ENCODE results near the gene ARFIP2. TPM values are rescaled to one million over a fixed set of nuclear protein-coding genes. Genes with fewer than 3 reads are reported as not detected.

Gene ARFIP2
- total RNA-seq, 4 donors from 2014 or later: 43.9 to 51.2 (median 48.6) TPM

DNA sequence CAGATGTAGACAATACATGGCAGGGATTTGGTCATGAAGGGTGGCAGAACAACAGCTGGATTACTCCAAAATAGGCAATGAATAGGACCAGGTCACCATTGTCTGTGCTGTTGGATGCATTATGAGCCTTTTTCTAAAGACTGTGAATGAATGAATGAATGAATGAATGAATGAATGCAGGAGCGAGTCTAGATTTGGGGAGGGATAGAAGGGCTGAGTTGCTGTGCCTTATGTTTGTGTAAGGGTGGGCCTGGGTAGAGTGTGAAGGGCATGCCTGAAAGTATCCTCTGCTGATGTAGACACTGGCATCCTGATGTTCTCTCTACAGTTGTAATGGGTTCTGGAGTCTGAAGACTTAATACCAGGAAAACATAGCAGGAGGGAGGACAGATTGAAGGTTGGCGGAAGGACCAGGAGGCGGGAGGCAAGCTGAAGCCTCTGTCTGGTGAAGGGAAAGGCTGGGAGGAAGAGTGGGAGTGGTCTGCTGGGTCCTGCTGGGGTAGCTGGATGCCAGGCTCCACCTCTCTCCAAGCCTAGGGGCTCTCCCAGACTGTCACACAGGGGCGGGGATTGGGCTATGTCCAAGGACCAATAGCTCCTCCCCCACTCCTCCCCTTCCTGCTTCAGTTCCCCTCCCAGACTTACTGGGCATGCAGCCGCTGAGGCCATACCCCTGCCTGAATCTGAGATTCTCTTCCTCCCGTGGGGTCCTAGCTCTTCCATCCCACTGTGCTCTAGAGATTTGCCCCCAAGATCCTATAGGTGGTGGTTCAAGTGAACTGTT lies 12.2 kb downstream of the ARFIP2 start:
- TF ChIP-seq POLR2AphosphoS5 (IDR thresholded peaks at IDR 0.05): peak; percentile 59 to 67
- TF ChIP-seq POLR2A (IDR thresholded peaks at IDR 0.05; ENCODE audit: low read depth): no peak
- intact Hi-C loops (cut with DNase I): no loop called here
- Histone ChIP-seq H3K9me3 (no peaks in the 10 kb centered on the region), H3K27me3 (no peaks in the 10 kb centered on the region), H3K4me3 (no peak overlapping the region), H3K27ac (replicated peaks in 1 of 4) (peak overlapping the region; percentile 47 to 72 (median 60)), H3K36me3 (peaks cover 12 to 21% (median 16%) of the 10 kb centered on the region in 4 donors), H3K4me1 (peaks cover 8 to 42% (median 28%) of the 10 kb centered on the region in 4 donors)
- 27% methylated on average over 6 of the region's 6 CpGs for whole genome bisulfite sequencing
- peak; percentile 96 for DNase-seq (ENCODE audit: extremely low spot score)

GRCh38 chr11:6459099-6459450 lies 22.1 kb downstream of the ARFIP2 start:
- Histone ChIP-seq H3K27ac (replicated peaks in 1 of 4) (no peak overlapping the region), H3K4me3 (no peak overlapping the region), H3K27me3 (no peaks in the 10 kb centered on the region), H3K4me1 (no peaks in the 10 kb centered on the region), H3K9me3 (no peaks in the 10 kb centered on the region), H3K36me3 (peaks cover 42 to 94% (median 72%) of the 10 kb centered on the region in 4 donors)
- TF ChIP-seq POLR2AphosphoS5 (IDR thresholded peaks at IDR 0.05): no peak
- no peak for TF ChIP-seq POLR2A (IDR thresholded peaks at IDR 0.05; ENCODE audit: low read depth)
- TF ChIP-seq, protein P1, sequence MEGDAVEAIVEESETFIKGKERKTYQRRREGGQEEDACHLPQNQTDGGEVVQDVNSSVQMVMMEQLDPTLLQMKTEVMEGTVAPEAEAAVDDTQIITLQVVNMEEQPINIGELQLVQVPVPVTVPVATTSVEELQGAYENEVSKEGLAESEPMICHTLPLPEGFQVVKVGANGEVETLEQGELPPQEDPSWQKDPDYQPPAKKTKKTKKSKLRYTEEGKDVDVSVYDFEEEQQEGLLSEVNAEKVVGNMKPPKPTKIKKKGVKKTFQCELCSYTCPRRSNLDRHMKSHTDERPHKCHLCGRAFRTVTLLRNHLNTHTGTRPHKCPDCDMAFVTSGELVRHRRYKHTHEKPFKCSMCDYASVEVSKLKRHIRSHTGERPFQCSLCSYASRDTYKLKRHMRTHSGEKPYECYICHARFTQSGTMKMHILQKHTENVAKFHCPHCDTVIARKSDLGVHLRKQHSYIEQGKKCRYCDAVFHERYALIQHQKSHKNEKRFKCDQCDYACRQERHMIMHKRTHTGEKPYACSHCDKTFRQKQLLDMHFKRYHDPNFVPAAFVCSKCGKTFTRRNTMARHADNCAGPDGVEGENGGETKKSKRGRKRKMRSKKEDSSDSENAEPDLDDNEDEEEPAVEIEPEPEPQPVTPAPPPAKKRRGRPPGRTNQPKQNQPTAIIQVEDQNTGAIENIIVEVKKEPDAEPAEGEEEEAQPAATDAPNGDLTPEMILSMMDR (IDR thresholded peaks at IDR 0.05): no peak
- no peak for TF ChIP-seq EP300 (IDR thresholded peaks at IDR 0.05)
- no peak for DNase-seq (ENCODE audit: extremely low spot score)
- intact Hi-C loops (cut with DNase I): no loop called here
- 82% methylated on average over 1 of the region's 1 CpG for WGBS

- Histone ChIP-seq H3K27me3 (no peaks in the 10 kb centered on the region), H3K4me3 (no peak overlapping the region), H3K9me3 (no peaks in the 10 kb centered on the region), H3K27ac (replicated peaks in 1 of 4) (no peak overlapping the region), H3K36me3 (peaks cover 40 to 94% (median 72%) of the 10 kb centered on the region in 4 donors), H3K4me1 (no peaks in the 10 kb centered on the region)
- 96% methylated on average over 2 of the region's 2 CpGs for WGBS
- no peak for DNase-seq (ENCODE audit: extremely low spot score)
- no peak for TF ChIP-seq POLR2A (IDR thresholded peaks at IDR 0.05; ENCODE audit: low read depth)
- intact Hi-C loops (cut with DNase I): no loop called here
Observed at GRCh38 chr11:6458352-6459098, 22.6 kb downstream of the ARFIP2 start.

DNA sequence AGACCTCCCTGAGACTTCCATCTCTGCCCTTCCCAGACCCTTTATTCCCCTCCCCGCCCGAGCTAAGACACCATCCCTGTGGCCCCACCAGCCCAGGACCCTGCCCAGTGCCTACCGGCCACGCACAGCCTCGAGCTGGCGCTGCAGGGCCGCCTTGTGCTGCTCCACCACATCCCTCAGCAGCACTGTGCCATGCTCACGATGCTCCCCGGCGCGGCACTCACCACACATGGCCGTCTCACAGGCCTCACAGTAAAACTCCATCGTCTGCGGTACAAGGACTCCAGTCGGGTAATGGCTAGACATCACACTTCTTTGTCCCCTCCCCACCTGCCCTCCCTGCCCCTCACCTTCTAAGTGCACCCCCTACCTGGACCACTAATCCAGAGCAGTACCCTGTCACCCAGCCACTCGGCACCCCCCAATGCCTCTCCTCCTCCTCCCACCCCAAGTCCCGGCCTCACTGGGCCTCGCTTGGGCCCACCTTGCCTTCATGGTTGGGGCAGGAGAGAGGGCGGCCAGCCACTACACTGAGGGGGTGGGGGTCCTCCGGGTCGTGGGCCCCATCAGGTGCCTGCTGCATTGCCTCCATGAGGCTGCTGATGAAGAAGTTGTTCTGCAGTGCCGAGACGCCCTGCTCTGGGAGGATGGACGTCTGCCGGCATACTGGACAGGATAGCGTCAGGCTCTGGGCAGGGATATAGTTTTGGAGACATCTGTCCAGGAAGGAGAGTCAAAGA lies 23.4 kb downstream of the ARFIP2 start:
- WGBS: 91% methylated on average over 25 of the region's 26 CpGs
- Histone ChIP-seq H3K27me3 (no peaks in the 10 kb centered on the region), H3K27ac (replicated peaks in 1 of 4) (no peak overlapping the region), H3K9me3 (no peaks in the 10 kb centered on the region), H3K4me1 (no peaks in the 10 kb centered on the region), H3K4me3 (no peak overlapping the region), H3K36me3 (peaks cover 44 to 97% (median 77%) of the 10 kb centered on the region in 4 donors)
- DNase-seq (ENCODE audit: extremely low spot score): no peak
- intact Hi-C loops (cut with DNase I): no loop called here
- TF ChIP-seq POLR2AphosphoS5 (IDR thresholded peaks at IDR 0.05): no peak
- TF ChIP-seq, protein P1 (IDR thresholded peaks at IDR 0.05): no peak
- TF ChIP-seq EP300 (IDR thresholded peaks at IDR 0.05): no peak
- no peak for TF ChIP-seq POLR2A (IDR thresholded peaks at IDR 0.05; ENCODE audit: low read depth)

DNA sequence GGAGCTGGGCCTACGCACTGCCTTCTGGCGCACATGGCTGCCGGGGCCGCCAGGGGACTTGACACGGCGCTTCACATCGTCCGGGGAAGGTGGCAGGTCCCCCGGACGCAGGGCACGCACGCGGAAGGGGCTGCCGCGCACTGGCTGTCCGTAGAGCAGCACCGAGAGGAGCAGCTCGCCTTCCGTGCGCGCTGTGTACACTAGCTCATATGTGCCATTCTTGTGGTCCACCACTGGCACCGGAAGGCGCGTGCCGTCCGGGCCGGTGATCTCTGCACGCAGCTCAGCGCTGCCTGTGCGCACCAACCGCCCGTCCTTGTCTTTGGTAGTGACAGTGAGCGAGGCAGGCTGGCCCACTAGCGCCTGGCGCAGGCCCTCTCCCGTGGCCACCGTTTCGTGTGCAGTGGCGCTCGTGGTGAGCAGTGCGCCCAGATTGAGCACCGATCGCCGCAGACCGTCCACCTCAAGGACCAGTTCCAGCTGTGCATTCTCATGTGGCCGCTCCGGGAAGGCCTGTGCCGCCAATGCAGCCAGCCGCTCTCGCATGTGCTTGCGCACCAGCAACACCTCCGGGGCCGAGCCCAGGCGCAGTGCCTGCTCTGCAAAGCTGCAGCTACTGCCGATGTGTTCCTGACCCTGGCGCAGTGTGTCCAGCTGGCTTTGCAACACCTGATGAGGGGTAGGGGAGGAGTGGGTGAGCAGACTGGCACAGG lies 24.6 kb downstream of the ARFIP2 start:
- no peak for DNase-seq (ENCODE audit: extremely low spot score)
- no peak overlapping the region for H3K4me3 ChIP-seq
- no peaks in the 10 kb centered on the region for H3K9me3 ChIP-seq
- TF ChIP-seq POLR2AphosphoS5 (IDR thresholded peaks at IDR 0.05) (no peak), EP300 (IDR thresholded peaks at IDR 0.05) (no peak), POLR2A (IDR thresholded peaks at IDR 0.05; ENCODE audit: low read depth) (no peak)
- TF ChIP-seq, protein P1 (IDR thresholded peaks at IDR 0.05): no peak
- H3K27ac ChIP-seq (replicated peaks in 1 of 4): no peak overlapping the region
- intact Hi-C loops (cut with DNase I): no loop called here
- H3K27me3 ChIP-seq: no peaks in the 10 kb centered on the region
- no peaks in the 10 kb centered on the region for H3K4me1 ChIP-seq
- 98% methylated on average over 37 of the region's 56 CpGs for WGBS
- H3K36me3 ChIP-seq: peaks cover 50 to 98% (median 84%) of the 10 kb centered on the region in 4 donors

All from esophagus muscularis mucosa (tissue), 4 donors.